ENCODE data around the gene RCAN1. TPM values are rescaled to one million over a fixed set of nuclear protein-coding genes. Genes with fewer than 3 reads are reported as not detected.

Gene RCAN1
- total RNA-seq (2021; ENCODE audit: unreplicated experiment) (13.5 TPM), Bru-seq, nascent RNA (percentile 48 among the genes with signal in this experiment), BruChase-seq, experiment 1, labeled RNA remaining after a 2-hour chase (percentile 51 among the genes with signal in this experiment), BruChase-seq, experiment 2, labeled RNA remaining after a 6-hour chase (percentile 48 among the genes with signal in this experiment)
- polyA plus RNA-seq (2012; ENCODE audit: insufficient read length) = 7.4 TPM
- long read RNA-seq, transcript RCAN1-202 (4 exons, 2,408 nt) = minor isoform, 11 of 44 reads
- long read RNA-seq, transcript RCAN1-201 (4 exons, 2,490 nt) = major isoform, 29 of 44 reads
- long read RNA-seq, partial matches to known transcripts = 1 of 44 reads
- long read RNA-seq, other reads (novel, unspliced or antisense) = 2 of 44 reads

- DNase-seq (ENCODE audit: low read depth, low spot score) (peak; percentile 62), ATAC-seq (peak; percentile 99)
- Histone ChIP-seq H3K4me3 (ENCODE audit: low read depth in 2 of 2, low read length in 2 of 2) (peak within 1 kb of the TSS; percentile 53 to 75), H3K4me1 (ENCODE audit: control insufficient read depth, insufficient read depth, low read length) (peaks cover 4% of the 10 kb centered on the region; the same call in 1 of the 2 replicates), H3K27me3 (ENCODE audit: control insufficient read depth, insufficient read depth, low read length) (no peaks in the 10 kb centered on the region), H3K27ac (ENCODE audit: low read length) (peak within 1 kb of the TSS; percentile 34; the same call in 1 of the 2 replicates), H3K9me3 (ENCODE audit: control insufficient read depth, insufficient read depth, low read depth, low read length) (no peaks in the 10 kb centered on the region), H3K36me3 (ENCODE audit: control insufficient read depth, insufficient read depth, low read length) (no peaks in the 10 kb centered on the region)
- CTCF ChIA-PET = no interaction called here
- BruUV-seq (replicated peaks) = no TSS peak
- intact Hi-C loops (cut with micrococcal nuclease; ENCODE audit: unreplicated experiment) = no loop called here
- in situ Hi-C loops (cut with HindIII; ENCODE audit: low pct_unique_long_range_greater_than_20kb, low sequenced_read_pairs) = no loop called here
- POLR2A ChIA-PET = no interaction called here
- TF ChIP-seq TCF7L2 (IDR thresholded peaks at IDR 0.05; ENCODE audit: low read depth, low read length) = no peak
- no peak for TF ChIP-seq POLR2AphosphoS5 (IDR thresholded peaks at IDR 0.05; ENCODE audit: low read depth, low read length)
- TF ChIP-seq, protein P1, sequence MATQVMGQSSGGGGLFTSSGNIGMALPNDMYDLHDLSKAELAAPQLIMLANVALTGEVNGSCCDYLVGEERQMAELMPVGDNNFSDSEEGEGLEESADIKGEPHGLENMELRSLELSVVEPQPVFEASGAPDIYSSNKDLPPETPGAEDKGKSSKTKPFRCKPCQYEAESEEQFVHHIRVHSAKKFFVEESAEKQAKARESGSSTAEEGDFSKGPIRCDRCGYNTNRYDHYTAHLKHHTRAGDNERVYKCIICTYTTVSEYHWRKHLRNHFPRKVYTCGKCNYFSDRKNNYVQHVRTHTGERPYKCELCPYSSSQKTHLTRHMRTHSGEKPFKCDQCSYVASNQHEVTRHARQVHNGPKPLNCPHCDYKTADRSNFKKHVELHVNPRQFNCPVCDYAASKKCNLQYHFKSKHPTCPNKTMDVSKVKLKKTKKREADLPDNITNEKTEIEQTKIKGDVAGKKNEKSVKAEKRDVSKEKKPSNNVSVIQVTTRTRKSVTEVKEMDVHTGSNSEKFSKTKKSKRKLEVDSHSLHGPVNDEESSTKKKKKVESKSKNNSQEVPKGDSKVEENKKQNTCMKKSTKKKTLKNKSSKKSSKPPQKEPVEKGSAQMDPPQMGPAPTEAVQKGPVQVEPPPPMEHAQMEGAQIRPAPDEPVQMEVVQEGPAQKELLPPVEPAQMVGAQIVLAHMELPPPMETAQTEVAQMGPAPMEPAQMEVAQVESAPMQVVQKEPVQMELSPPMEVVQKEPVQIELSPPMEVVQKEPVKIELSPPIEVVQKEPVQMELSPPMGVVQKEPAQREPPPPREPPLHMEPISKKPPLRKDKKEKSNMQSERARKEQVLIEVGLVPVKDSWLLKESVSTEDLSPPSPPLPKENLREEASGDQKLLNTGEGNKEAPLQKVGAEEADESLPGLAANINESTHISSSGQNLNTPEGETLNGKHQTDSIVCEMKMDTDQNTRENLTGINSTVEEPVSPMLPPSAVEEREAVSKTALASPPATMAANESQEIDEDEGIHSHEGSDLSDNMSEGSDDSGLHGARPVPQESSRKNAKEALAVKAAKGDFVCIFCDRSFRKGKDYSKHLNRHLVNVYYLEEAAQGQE (IDR thresholded peaks at IDR 0.05; ENCODE audit: insufficient read depth in 1 of 2, low read depth in 2 of 2, low read length in 1 of 2) = no peak
- TF ChIP-seq SIN3A (IDR thresholded peaks at IDR 0.05; ENCODE audit: borderline replicate concordance, insufficient read depth, low read depth, low read length) = peak; percentile 42; the same call in 1 of the 2 replicates
Measured at GRCh38 chr21:34614628-34615486, at the start of gene RCAN1. RCAN1 (minus strand) TSS chr21:34615113; CDS start chr21:34615011, 102 bp downstream.

DNA sequence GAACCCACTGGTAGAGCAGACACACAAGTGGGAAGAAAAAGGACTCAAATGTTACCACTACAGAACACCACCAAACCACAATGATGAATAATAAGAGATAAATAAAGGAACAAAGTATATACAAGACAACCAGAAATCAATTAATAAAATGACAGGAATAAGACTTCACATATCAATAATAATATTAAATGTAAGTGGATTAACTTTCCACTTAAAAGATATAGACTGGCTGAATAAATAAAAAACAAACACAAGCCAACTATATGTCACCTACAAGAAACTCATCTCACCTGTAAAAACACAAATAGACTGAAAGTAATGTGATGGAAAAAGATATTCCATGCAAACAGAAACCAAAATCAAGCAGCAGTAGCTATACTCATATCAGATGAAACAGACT is 46.9 kb upstream of the RCAN1 start:
- no peak for DNase-seq (ENCODE audit: low read depth, low spot score)
- no TSS peak for BruUV-seq (replicated peaks)
- ChIA-PET POLR2A (no interaction called here), CTCF (no interaction called here)
- H3K4me1 ChIP-seq (ENCODE audit: control insufficient read depth, insufficient read depth, low read length) = no peaks in the 10 kb centered on the region
- H3K4me3 ChIP-seq (ENCODE audit: low read depth in 2 of 2, low read length in 2 of 2) = no peak overlapping the region
- no peak for TF ChIP-seq POLR2AphosphoS5 (IDR thresholded peaks at IDR 0.05; ENCODE audit: low read depth, low read length)
- TF ChIP-seq SIN3A (IDR thresholded peaks at IDR 0.05; ENCODE audit: borderline replicate concordance, insufficient read depth, low read depth, low read length) = no peak
- TF ChIP-seq, protein P1 (IDR thresholded peaks at IDR 0.05; ENCODE audit: insufficient read depth in 1 of 2, low read depth in 2 of 2, low read length in 1 of 2) = no peak
- no peak for TF ChIP-seq TCF7L2 (IDR thresholded peaks at IDR 0.05; ENCODE audit: low read depth, low read length)
- TF ChIP-seq, protein P2, sequence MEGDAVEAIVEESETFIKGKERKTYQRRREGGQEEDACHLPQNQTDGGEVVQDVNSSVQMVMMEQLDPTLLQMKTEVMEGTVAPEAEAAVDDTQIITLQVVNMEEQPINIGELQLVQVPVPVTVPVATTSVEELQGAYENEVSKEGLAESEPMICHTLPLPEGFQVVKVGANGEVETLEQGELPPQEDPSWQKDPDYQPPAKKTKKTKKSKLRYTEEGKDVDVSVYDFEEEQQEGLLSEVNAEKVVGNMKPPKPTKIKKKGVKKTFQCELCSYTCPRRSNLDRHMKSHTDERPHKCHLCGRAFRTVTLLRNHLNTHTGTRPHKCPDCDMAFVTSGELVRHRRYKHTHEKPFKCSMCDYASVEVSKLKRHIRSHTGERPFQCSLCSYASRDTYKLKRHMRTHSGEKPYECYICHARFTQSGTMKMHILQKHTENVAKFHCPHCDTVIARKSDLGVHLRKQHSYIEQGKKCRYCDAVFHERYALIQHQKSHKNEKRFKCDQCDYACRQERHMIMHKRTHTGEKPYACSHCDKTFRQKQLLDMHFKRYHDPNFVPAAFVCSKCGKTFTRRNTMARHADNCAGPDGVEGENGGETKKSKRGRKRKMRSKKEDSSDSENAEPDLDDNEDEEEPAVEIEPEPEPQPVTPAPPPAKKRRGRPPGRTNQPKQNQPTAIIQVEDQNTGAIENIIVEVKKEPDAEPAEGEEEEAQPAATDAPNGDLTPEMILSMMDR (IDR thresholded peaks at IDR 0.05) = no peak
- H3K27ac ChIP-seq (ENCODE audit: low read length) = no peak overlapping the region
- peaks cover 2% of the 10 kb centered on the region for H3K27me3 ChIP-seq (ENCODE audit: control insufficient read depth, insufficient read depth, low read length)
- no peaks in the 10 kb centered on the region for H3K36me3 ChIP-seq (ENCODE audit: control insufficient read depth, insufficient read depth, low read length)
- in situ Hi-C loops (cut with HindIII; ENCODE audit: low pct_unique_long_range_greater_than_20kb, low sequenced_read_pairs) (no loop called here), intact Hi-C loops (cut with micrococcal nuclease; ENCODE audit: unreplicated experiment) (no loop called here)
- no peaks in the 10 kb centered on the region; the same call in 1 of the 2 replicates for H3K9me3 ChIP-seq (ENCODE audit: control insufficient read depth, insufficient read depth, low read depth, low read length)
- ATAC-seq = no peak
